Dedifferentiated amniotic fluid mesenchymal stem cell (primary cell): Measurements from ENCODE around the gene IDI2.

Experiments used
- DNase-seq: peaks from one replicate; pipeline ENCODE4 v3.0.0-alpha.2; 2016; ENCODE audit errors: extremely low spot score

IDI2 gene

DNA sequence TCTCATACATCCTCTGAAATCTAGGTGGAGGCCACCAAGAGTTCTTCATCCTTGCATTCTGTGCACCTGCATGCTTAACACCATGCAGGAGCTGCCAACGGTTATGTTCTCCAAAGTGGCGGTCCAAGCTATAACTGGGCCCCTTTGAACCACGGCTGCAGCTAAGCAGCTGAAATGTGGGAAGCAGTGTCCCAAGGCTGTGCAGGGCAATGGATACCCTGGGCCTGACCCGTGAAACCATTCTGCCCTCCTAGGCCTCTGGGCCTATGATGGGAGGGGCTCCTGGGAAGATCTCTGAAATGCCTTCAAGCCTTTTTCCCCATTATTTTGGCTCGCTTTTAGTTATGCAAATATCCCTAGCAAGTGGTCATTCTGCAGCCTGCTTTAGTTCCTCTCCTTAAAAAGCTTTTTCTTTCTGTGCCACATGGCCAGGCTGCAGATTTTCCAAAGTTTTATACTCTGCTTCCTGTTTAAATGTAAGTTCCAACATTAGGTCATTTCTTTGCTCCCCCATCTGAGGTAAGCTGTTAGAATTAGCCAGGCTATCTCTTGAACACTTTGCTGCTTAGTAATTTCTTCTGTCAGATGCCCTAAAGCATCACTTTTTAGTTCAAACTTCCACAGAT is 45.1 kb downstream of the IDI2 start:
- no peak for DNase-seq

DNA sequence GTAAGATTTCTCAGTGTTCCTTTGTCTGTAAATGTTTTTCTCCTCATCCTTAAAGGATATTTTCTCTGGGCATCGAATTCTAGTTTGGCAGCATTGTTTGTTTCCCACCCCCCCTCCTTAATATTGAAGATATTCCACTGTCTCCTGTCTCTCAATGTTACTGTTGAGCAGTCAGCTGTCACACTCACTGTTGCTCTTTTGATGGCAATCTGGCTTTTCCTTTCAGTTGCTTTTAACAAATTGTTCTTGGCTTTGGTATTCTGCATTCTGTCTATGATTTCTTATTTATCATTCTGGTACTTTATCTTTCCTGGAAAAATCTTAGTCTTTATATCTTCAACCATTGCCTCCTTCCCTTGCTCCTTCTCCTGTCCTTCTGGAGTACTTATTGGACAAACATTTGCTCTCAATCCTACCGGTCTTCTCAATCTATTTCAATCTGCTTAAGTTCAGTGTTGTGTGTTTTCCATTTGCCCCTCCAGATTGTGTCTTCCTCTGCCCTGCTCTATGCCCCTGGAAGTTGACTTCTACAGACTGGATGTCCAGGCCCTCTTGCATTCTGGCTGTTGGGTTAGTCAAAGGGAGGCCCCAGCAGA is 46.7 kb downstream of the IDI2 start:
- DNase-seq = no peak

DNA sequence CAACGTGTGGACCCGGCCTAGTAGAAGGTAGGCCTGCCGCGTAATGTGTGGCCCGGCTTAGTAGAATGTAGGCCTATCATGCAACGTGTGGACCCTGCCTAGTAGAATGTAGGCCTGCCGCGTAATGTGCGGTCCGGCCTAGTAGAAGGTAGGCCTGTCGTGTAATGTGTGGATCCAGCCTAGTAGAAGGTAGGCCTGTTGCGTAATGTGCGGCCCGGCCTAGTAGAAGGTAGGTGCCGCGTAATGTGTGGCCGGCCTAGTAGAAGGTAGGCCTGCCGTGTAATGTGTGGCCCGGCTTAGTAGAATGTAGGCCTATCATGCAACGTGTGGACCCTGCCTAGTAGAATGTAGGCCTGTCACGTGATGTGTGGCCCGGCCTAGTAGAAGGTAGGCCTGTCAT is 49.3 kb downstream of the IDI2 start:
- DNase-seq = no peak

DNA sequence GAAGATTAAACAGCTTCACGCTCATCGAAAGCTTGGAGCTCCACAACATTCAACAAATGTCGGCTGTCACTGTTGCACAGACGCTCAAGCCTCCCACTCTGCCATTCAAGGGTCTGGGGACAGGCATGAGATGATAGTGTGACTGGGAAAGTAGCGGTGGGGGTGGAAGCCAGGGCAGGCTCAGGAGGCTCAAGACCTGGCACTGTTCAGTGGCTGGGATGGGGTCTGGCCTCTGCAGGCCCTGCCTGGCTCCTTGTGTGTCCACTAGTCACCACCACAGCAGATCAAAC is 50.9 kb downstream of the IDI2 start:
- DNase-seq = no peak

DNA sequence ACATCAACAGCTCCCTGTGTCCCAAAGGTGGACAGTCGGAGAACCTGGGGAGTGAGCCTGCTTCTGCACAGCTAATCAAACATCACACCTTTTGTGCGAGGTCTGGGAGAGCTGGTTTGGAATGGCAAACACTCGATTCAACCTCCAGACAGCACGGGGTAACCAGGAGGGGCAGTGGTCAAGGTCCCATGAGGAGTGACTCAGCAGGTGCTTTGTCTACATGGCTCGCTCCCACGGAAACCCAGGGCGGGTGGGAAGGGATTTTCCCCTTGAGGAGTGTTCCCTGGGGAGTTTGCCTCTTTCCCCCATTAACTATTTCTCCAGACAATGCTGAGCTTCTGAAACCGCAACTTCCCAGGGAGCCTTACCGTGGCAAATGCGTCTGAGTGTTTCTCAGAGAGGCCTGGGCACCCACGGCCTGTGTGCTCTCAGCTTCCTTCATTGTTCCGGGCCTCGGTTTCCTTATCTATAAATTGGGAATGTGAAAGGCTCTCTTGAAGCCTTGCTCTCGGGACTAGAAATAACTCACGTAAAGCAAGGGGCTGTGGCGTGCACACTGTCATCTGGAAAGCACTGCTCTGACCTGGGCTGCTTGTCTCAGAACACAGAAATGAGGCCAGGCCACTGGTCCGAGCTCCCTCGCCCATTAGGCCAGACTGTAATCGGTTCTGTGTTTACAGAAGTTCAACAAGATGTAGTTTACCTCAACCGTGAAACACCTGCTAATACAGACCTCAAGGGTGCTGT is 51.4 kb downstream of the IDI2 start:
- no peak for DNase-seq

DNA sequence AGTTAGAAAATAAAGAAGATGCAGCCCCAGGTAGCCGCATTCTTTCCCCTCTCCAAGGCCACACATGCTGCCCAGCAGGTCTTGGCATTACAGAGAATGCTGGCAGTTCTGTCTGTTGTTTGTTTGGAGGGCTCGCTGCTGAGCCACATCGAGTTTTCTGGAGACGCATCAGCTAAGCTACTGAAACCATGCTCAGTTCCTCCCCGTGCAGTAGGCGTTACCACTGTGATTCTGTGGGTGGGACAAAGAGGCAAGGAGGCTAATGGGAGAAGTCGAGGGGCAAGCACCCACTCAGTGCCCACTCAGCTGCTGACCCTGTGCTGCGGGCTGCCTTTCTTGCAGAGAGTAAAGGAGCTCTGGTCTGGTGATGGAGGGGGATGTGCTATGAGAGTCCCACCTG is 52.9 kb downstream of the IDI2 start:
- DNase-seq = no peak

DNA sequence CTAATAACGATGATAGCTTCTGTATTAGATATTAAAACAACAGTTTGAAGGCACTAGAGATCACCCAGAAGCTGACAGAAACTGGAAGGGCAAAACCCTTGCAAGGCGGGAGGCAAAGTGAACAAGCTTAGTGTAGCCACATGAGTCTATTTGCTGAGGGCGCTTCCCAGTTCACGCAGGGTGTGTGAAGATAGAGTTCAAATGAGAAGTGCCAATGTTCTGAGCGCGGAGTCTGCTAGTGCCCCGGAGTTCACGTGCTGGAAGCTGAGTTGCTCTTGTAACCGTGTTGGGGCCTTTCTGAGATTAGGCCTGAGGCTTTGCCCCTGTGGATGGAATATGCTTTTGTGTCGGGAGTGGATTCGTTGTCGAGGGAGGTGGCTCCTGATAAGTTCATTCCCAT is 54.0 kb downstream of the IDI2 start:
- no peak for DNase-seq

DNA sequence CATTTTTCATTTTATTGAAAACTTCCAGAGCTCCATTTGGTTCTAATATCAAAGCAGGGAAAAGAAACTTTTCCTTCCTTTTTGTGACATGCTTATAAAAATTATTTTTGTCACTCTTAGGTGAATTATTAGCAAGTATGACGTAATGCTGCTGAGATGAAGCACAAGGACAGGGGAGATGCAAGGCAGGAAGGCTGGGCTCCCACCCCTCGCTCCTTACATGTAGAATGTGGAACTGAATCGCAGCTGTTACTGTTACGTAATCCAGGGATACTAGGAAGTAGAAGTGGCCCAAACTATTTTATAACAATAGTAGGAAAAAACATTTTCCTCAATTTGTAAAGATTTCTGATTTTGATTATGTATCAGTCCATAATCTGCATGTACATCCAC is 54.5 kb downstream of the IDI2 start:
- DNase-seq = no peak

DNA sequence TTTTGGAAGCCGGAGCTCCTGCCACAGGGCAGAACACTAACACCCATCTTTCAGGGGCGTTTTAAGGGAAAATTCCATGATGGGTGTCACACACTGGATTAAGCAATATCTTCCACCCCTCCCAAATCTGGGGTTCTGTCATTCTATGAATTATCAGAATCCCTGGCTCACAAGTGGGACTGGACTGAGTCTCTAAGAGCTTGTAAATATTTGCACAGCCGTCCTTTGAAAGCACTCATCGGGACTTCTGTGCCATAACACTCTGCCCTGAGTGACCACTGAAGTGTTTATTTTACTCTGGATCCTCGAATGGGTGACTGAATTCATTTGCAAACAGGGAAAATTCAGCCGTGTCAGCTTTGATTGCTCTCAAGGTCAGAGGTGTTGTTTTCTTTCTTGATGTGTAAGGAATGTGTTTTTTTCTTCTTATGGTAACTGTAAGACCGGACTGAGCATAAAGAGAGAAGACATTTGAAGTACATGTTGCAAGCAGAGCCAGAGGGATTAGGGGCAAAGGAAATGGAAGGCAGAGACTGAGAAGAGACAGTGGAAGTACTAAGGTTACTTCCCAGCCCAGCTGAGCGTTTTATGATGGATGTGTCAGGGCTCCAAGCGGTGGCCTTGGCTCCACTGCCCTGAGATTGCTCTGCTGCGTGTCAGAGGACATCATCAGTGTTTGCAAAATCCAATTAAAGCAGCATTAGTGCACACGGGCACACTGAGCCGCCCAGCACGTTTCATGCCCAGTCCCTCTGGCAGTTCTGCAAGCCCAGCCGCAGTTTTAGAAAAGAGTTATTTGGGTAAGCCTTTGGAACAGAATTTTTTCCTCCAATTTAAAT is 55.1 kb downstream of the IDI2 start:
- DNase-seq = no peak

DNA sequence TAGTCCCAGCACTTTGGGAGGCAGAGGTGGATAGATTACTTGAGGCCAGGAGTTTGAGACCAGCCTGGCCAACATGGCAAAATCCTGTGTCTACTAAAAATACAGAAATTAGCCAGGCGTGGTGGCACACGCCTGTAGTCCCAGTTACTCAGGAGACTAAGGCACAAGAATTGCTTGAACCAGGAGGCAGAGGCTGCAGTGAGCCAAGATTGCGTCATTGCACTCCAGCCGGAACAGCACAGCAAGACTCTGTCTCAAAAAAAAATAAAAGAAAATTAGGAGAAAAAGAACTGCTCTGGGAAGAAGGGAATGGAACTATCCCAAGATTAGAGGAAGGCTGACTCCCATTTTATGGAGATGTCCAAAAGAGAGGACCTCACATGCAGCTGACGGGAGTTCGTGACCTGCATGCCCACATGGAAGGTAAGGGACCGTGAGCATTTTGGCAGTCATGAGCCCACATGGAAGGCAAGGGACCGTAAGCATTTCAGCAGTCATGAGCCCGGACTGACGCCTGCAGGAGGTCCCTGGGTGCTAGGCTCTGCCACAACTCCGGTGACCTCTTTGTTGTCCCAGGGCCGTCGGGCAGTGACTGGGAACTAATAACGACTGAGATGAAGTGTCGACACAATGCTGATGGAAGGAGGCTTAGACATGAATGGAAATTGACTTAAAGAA is 56.0 kb downstream of the IDI2 start:
- DNase-seq = no peak
